SHP77 treated with DMSO at 0.1 percent for 48 hours (cell line): ENCODE measurements around the gene U2AF1L4.

ENCODE experiments used
- DNase-seq: peaks from one replicate; lab custom pipeline; 2025; lab: John Stamatoyannopoulos, UW

The U2AF1L4 gene, protein sequence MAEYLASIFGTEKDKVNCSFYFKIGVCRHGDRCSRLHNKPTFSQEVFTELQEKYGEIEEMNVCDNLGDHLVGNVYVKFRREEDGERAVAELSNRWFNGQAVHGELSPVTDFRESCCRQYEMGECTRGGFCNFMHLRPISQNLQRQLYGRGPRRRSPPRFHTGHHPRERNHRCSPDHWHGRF

DNA sequence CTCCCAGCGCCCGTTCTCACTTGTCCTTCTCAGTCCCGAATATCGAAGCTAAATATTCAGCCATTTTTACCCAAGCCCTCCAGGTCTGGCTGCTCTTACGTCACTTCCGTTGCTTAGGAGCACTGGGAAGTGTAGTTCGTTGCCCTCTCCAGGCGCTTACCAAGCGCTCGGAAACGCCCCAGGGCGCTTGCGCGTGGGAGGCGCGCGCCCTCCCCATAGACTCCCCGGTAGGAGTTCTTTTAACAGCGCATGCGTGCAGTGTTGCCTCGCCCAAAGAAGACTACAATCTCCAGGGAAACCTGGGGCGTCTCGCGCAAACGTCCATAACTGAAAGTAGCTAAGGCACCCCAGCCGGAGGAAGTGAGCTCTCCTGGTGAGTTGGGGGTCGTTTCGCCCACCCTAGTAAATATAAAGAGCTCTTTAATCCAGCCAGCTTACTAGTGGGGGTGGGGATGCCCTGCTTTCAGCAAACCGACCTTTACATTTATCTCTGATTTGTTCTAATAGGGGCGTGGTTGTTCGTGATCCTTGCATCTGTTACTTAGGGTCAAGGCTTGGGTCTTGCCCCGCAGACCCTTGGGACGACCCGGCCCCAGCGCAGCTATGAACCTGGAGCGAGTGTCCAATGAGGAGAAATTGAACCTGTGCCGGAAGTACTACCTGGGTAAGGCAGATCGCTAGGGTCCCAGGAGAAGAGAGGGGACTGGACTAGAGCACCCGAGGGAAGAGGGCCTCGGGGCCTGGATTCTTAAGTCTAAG lies at the start of gene U2AF1L4, which contains the start of gene PSENEN:
TSS of gene U2AF1L4 (minus strand) at position 91 of the 759 bp plus-strand sequence. CDS start at position 64, 27 bp downstream.
TSS of gene PSENEN (plus strand) at position 324 of the 759 bp plus-strand sequence. CDS start at position 604, 280 bp downstream.
- peak; percentile 91 for DNase-seq

DNA sequence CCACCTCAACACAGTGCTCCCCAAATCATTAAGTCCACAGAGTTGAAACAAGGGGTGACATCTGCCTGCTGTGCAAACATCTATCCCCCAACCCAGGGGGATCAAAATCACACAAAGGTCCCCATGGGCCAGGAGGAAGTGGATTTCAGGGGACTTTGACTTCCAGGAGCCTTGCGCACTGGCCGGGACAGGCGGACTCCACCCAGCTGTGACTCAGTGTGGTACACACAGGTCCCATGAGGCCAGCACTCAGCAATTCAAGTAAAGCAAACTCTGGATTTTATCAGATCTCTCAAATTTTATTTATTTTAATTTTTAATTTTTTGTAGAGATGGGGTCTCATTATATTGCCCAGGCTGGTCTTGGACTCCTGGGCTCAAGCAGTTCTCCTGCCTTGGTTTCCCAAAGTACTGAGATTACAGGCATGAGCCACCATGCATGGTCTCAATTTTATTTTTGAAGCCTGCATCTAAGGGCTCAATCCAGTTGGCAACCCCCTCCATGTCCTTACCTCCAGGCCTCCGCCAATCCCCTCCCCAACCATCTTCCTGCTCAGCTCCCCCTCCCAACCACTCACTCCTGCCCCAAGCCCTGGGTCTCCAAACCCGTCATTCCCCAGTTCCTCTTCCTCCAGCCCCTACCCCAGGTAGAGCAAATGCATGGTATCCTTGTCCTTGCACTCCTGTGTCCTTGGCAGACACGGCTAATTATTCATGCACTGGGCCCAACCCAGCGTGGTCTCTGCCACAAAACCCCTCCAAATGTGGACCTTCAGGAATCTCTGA lies 48.4 kb upstream of the U2AF1L4 start:
- no peak for DNase-seq

DNA sequence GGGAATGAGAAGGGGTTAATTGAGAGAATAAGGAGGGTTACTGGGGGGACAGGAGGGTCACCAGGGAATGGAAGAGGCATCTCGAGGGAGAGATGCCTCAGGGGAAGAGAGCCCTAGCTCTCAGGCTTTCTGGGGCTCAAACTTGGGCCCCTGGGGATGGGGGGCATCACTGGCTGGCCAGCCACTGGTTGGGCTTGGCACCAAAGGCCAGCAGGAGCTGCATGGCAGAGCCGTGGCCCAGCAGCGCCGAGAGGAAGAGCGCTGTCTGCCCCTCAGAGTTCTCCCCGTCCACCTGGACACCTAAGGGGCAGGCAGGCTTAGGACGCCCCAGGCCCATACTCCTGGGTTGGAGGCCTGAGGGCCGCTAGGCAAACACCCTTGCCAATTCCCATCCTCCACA lies 47.7 kb upstream of the U2AF1L4 start:
- no peak for DNase-seq

DNA sequence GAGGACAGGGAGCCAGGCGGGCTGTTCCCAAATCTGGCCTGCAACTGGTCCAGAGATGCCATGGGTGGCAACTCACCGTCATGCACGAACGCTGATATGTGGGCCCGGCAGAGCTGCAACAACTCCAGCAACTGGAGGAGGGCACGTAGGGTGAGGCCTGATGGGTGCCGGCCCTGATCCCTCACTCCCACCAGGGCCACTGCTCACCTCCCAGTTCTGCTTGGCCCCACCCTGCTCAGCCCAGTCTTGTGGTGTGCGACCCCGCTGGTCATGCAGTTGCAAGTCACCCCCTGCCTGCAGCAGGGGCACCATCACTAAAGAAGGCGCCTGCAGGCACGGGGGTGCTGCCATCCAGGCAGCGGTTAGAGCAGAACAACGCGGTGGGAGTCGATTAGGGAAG lies 47.1 kb upstream of the U2AF1L4 start:
- DNase-seq: no peak

DNA sequence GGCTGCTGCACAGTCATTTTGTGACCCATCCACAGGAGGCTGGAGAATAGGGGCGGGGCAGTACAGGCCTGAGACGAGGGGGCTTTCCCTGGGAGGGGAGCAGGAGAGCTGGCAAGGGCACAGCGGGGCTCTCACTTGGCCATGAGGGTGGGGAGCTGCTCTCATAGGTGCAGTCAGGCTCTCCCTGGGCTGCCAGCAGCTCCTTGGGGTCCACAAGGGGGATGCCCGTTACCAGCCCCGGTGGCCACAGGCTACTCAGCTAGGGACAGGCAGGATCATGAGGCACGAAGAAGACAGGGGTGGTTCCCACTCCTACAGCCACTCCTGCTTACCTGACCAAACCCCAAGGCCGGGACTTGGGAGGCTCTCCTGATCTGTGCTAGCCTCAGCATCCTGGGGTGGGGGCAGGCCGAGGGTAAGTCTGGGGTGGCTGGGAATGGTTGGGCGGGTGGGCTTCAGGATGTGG lies 46.6 kb upstream of the U2AF1L4 start:
- DNase-seq: no peak

DNA sequence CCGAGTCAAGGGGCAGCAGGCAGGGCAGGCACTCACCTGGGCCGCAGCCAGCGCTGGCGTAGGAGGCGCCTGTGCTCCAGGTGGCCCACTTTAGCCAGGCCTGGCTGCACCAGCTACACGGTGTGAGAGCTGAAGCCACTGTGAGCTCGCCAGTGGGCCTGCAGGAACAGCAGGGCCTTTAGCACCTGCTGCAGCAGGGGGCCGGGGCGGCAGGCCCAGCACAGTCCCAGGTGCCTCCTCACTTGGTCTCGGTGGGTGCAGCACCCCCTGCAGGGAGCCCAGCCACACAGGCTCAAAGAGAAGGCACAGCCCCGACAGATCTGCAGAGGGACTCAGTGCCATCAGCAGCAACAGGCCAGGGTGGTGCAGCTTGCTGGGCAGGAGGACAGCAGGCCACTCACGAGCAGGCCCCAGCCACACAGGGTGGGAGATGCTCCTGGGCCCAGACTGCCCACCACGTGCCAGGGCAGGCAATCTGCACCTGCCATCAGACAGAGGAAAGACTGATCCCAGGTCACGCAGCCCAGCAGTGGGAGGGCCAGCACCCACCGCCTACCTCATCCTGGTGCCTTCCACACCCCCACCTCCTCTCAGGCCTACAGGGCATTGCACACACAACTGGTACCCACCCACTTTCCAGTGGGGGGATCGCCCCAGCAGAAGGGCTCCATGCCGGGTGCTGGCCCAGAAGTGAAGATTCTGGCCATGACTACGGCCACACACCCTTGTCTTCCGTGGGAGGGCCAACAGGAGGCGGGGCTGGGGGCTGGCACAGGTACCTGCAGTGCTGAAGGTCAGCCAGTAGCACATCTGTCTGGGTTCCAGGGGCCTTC lies 46.0 kb upstream of the U2AF1L4 start:
- peak; percentile 25 for DNase-seq

DNA sequence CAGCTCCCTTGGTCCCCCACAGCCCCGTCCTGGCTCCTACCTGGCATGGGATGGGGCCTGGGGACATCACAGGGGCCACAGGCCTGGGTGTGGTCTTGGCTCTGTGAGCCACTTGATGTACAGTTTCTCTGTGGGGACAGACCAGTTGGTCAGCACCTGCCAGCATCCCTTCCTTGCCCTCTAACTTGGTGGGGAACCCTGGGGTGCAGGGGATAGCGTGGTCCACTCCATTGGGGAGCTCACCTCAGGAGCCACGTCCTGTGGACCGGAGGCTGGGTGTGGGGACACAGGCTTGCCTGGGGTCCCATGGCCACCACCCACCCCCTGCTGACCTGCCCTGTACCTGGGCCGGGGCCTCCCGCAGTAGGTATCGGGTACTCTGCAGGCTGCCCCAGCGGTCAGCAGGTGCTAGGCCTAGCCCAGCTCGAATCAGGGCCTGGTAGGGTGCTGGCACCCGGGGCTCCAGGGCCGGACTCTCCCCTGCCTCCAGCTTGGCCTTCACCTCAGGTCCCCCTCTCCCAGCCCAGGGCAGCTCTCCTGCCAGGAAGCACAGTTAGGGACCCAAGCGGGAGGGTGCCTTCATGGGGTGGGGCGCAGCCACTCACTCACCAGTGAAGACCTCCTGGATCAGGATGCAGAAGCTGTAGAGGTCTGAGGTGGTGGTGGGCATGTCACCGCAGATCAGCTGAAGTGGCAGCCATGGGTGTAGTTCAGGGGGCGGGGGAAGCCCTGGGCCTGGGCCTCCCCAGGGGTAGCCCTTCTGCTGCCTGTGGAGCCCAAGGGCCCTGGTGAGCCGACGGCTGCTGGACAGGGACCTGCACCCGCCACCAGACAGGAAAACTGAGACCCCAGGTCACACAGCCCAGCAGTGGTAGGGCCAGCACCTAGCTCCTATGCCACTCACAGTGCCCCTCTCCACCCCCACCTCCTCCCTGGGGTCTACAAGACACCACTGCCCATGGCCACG lies 45.0 kb upstream of the U2AF1L4 start:
- DNase-seq: no peak

DNA sequence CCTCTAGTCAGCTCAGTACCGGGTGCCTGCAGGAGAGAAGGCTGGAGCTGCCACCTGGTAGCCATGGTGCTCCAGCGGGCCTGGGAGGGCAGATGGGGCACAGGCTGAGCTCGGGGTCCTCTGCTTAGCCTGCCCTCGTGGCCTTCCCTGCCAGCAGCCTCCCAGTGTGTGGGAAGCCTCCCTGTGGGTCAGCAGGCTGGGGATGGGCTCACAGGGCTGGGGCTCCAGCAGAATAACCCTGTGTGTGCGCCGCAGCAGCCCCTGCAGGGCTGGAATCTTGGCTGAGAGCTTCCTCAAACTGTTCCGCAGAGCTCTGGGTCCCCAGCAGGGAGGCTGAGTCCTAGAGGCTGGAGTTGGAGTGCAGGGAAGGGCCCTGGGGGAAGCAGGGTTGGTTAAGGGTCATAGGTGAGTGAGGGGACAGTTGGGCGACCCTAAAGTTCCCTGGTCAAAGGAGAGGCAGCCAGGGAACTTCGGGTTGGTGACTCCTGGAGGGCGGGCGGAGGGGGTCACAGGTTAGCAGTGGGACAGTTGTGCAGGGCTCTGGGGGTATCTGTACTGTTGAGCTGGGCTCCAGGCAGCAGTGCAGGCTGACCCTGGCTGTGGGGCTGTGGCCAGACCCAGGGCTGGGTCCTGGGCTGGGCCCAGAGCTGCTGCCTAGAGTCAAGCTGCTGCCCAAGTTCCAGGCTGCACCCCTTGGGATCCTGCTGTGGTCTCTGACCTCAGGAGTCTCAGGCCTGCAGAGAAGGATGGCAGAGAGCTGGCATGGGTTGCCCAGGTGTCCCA lies 44.2 kb upstream of the U2AF1L4 start:
- no peak for DNase-seq

DNA sequence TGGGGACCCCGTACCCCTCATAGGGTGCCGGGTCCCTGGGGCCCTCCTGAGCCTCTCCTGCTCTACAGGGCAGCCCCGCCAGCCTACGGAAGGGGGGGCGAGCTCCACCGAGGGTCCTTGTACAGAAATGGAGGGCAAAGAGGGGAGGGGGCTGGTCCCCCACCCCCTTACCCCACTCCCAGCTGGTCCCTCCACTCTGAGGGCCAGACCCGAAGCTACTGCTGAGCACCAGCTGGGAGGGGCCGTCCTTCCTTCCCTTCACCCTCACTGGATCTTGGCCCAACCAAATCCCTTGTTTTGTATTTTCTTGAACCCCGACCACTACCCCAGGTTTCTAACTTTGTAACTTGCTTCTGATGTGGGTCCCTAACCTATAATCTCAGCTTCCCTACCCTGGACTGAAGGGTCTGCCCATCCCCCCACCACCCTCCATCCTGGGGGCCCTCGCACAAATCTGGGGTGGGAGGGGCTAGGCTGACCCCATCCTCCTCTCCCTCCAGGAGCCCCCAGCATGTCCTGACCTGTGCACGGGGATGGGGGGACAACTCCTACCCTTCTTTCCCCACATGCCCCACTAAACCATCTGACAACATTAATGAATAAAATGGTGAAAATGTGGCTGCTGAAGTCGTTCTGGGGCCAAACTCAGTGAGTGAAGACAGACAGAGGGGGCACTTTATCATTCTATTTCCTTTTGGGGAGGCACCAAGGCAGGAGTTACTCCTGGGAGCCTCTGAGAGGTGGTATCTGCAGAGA lies 43.2 kb upstream of the U2AF1L4 start:
- DNase-seq: no peak

DNA sequence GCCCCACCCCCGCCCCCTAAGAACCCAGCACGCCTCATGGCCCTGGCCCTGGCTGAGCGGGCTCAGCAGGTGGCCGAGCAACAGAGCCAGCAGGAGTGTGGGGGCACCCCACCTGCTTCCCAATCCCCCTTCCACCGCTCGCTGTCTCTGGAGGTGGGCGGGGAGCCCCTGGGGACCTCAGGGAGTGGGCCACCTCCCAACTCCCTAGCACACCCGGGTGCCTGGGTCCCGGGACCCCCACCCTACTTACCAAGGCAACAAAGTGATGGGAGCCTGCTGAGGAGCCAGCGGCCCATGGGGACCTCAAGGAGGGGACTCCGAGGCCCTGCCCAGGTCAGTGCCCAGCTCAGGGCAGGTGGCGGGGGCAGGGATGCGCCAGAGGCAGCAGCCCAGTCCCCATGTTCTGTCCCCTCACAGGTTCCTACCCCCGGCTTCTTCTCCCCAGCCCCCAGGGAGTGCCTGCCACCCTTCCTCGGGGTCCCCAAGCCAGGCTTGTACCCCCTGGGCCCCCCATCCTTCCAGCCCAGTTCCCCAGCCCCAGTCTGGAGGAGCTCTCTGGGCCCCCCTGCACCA lies 42.1 kb upstream of the U2AF1L4 start:
- no peak for DNase-seq

DNA sequence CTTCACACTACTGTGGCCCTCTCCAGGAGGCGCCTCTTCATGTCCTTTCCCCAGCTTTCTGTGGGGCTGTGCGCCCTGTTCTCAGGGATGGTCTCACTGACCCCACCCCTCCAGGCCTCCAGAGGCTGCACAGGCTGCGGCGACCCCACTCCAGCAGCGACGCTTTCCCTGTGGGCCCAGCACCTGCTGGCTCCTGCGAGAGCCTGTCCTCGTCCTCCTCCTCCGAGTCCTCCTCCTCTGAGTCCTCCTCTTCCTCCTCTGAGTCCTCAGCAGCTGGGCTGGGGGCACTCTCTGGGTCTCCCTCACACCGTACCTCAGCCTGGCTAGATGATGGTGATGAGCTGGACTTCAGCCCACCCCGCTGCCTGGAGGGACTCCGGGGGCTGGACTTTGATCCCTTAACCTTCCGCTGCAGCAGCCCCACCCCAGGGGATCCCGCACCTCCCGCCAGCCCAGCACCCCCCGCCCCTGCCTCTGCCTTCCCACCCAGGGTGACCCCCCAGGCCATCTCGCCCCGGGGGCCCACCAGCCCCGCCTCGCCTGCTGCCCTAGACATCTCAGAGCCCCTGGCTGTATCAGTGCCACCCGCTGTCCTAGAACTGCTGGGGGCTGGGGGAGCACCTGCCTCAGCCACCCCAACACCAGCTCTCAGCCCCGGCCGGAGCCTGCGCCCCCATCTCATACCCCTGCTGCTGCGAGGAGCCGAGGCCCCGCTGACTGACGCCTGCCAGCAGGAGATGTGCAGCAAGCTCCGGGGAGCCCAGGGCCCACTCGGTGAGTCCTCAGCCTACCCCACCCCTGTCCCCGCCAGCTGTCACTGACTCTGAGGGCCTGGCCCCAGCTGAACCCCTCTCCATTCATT lies 41.3 kb upstream of the U2AF1L4 start:
- DNase-seq: no peak

DNA sequence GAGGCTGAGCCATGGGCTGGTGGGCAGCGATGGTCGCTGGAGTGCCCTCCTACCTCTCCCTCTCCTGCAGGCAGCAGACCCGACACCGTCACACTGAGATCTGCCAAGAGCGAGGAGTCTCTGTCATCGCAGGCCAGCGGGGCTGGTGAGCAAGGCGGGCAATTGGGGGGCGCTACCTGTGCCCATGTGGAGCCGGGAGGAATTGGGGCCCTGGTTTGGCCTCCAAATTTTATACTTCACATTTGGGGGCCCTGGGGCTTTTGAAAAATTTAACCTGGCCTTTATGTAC lies 40.1 kb upstream of the U2AF1L4 start:
- no peak for DNase-seq

DNA sequence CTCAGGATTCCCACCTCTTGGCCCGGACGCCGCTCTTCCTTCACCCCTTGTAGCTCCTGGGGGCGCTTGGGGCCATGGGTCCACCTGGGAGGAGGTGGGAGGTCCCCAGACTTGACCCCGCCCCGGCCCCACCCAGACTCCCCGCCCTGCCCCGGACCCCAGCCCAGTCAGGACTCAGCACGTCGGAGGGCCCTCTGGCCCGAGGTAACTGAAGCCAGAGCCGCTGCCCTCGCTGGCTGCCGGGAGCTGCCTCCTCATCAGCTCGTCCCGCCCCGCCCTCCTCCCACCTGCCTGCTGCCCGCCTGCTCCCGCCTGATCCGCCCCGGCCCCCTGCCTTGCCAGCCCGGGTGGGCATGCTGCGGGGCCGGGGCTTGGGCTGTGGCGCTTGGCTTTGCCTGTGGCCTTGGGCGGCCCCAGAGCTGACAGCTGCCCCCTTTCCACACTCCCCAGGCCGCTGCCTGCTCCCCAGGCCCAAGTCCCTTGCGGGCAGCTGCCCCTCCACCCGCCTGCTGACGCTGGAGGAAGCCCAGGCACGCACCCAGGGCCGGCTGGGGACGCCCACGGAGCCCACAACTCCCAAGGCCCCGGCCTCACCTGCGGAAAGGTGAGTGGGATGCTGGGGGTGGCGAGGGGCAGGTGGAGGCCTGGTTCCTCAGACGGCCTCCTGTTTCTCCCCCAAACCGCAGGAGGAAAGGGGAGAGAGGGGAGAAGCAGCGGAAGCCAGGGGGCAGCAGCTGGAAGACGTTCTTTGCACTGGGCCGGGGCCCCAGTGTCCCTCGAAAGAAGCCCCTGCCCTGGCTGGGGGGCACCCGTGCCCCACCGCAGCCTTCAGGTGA lies 39.5 kb upstream of the U2AF1L4 start:
- DNase-seq: no peak

DNA sequence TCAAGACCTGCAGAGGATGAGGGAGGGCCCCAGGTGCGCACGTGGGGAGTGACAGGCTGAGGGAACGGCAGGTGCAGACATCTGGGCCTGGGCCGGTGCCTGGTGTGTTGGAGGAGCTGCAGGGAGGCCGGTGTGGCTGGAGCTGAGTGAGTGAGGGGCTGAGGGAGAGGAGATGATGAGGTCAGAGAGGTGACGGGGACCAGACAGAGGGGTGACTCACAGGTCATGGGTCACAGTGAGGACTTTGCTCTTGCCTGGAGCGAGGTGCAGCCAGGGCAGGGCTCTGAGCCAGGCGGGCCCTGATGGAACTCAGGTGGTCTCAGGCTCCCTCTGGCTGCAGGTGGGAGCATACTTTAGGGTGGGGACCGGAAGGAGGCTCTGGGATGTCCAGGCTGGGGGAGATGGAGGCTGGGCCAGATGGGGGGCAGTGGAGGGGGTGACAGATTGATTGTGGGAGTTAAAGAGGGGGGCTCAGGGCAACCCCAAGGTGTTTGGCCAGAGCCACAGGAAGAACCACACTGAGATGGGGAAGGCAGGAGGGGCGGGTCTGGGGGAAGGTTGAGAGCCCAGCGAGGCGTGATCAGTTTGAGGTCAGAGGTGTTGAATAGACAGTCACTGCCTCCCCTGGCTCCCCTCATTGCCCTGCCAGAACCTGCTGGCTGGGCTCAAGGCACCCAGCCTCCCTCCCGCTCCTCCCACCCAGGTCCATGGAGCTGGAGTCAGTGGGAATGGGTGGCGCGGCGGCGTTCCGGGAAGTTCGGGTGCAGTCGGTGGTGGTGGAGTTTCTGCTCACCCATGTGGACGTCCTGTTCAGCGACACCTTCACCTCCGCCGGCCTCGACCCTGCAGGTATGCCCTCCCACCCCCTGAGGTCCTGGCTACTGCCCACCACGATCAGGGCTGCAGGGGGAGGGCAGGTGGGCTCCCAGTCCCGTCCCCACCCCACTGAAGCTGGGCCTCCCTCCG lies 38.5 kb upstream of the U2AF1L4 start:
- DNase-seq: no peak

DNA sequence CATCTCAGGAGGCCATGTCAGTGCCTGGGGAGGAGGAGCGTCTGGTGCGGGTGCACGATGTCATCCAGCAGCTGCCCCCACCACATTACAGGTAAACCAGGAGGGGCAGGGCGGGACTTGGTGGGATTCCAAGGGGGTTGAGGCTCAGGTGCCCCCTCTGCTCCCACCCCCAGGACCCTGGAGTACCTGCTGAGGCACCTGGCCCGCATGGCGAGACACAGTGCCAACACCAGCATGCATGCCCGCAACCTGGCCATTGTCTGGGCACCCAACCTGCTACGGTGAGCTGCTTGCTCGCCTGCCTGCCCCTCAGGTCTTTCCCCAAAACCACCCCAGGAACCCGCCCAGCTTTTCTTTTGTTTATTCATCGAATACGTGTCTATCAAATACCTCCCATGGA lies 37.4 kb upstream of the U2AF1L4 start:
- DNase-seq: no peak

DNA sequence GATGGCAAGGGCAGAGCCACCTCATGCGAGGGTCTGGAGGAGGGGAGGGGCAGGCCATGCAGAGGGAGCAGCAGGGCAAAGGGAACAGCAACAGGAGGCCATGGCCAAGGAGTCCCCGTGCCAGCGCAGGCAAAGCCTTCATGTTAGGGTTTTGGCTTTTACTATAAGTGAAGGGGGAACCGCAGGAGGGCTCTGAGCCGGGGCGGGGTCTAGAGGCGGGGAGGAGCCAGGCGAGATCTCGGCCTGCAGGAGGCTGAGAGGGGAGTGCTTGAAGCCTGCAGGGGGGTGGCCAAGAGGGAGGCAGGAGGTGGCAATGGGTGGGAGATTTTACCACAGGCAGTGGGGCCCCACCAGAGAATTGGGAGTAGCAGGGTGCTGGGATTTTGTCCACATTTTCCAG lies 36.4 kb upstream of the U2AF1L4 start:
- DNase-seq: no peak
